Cerebellar nuclear complex (tissue), 1 donor: ENCODE data around the gene WDR18.
"Not testable (repeated sequence)": the region's sequence is repeated elsewhere in the genome, so short reads cannot be mapped to it uniquely, and the experiment has no call there.

Experiments used
- DNase-seq, 2 experiments: peaks; one replicate each; lab custom pipeline; 2025; lab: John Stamatoyannopoulos, UW

WDR18 gene

GRCh38 chr19:950352-951066 lies 33.6 kb upstream of the WDR18 start:
- DNase-seq = no peak

- DNase-seq = no peak
Observed at GRCh38 chr19:952049-952679, 32.0 kb upstream of the WDR18 start.

- no peak for DNase-seq
Observed at GRCh38 chr19:952680-953444, 31.3 kb upstream of the WDR18 start.

- no peak for DNase-seq
Observed at GRCh38 chr19:953445-954271, 30.5 kb upstream of the WDR18 start.

GRCh38 chr19:954272-954671 lies 29.9 kb upstream of the WDR18 start:
- DNase-seq = no peak

GRCh38 chr19:954672-955494 lies 29.3 kb upstream of the WDR18 start:
- no peak for DNase-seq

- DNase-seq = no peak
Observed at GRCh38 chr19:955803-956765, 28.1 kb upstream of the WDR18 start.

GRCh38 chr19:956766-957440 lies 27.2 kb upstream of the WDR18 start:
- no peak for DNase-seq

GRCh38 chr19:957578-957977 lies 26.6 kb upstream of the WDR18 start:
- DNase-seq = not testable (repeated sequence)

GRCh38 chr19:958967-959855 lies 24.9 kb upstream of the WDR18 start:
- DNase-seq = no peak

GRCh38 chr19:960020-960419 lies 24.1 kb upstream of the WDR18 start:
- no peak for DNase-seq

- DNase-seq = no peak
Observed at GRCh38 chr19:960601-960938, 23.6 kb upstream of the WDR18 start.

- no peak for DNase-seq
Observed at GRCh38 chr19:961866-962620, 22.1 kb upstream of the WDR18 start.

- DNase-seq = no peak
Observed at GRCh38 chr19:962683-963400, 21.3 kb upstream of the WDR18 start.

- no peak for DNase-seq
Observed at GRCh38 chr19:963486-963951, 20.6 kb upstream of the WDR18 start.

GRCh38 chr19:964116-964520 lies 20.0 kb upstream of the WDR18 start:
- DNase-seq = no peak
